ENCODE measurements around the gene WNT11. TPM values are rescaled to one million over a fixed set of nuclear protein-coding genes. Genes with fewer than 3 reads are reported as not detected.
A peak's percentile ranks its signal among the peaks of the same experiment; 100 is the strongest.

Gene WNT11
- total RNA-seq, 2 experiments from 2014 or later: not detected

DNA sequence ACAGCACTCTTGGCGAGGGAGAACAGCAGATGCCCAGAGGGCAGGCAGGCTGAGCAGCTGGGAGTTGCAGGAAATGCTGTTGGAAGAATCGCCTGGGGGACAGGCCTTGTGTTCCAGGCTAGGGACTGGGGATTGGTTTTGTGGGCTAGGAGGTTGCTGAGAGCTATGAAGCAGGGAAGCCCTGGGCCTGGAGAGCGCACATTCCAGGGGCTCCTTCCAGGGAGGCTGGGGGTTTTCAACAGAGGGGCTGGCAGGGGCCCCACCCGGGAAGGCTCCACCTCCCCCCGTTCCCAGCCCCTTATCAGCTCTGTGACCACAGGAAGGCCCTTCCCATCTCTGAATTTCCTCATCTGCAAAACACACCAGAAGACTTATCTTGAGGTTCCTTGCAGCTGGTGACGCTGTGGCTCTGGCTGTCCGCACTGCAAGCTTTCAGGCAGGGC, 21.7 kb downstream of the WNT11 start:
- ChIA-PET POLR2A (no interaction called here), CTCF (no interaction called here)
- ATAC-seq (no peak), DNase-seq (no peak)
- Mint-ChIP-seq H3K36me3 (ENCODE audit: low read depth) (no peaks in the 10 kb centered on the region), H3K9me3 (ENCODE audit: low read depth) (no peaks in the 10 kb centered on the region), H3K27me3 (no peaks in the 10 kb centered on the region), H3K4me1 (no peaks in the 10 kb centered on the region), H3K27ac (no peak overlapping the region), H3K4me3 (no peak overlapping the region)
- intact Hi-C loops (cut with DNase I, micrococcal nuclease): no loop called here

GRCh38 chr11:76181371-76181770, 24.9 kb downstream of the WNT11 start:
- POLR2A ChIA-PET: no interaction called here
- H3K27ac Mint-ChIP-seq: no peak overlapping the region
- no peaks in the 10 kb centered on the region for H3K9me3 Mint-ChIP-seq (ENCODE audit: low read depth)
- ATAC-seq: no peak
- intact Hi-C loops (cut with DNase I, micrococcal nuclease): no loop called here
- CTCF ChIA-PET: no interaction called here
- H3K36me3 Mint-ChIP-seq (ENCODE audit: low read depth): no peaks in the 10 kb centered on the region
- no peak for DNase-seq
- H3K27me3 Mint-ChIP-seq: no peaks in the 10 kb centered on the region
- H3K4me3 Mint-ChIP-seq: no peak overlapping the region
- no peaks in the 10 kb centered on the region for H3K4me1 Mint-ChIP-seq

GRCh38 chr11:76179147-76179546, 27.2 kb downstream of the WNT11 start:
- ChIA-PET POLR2A (no interaction called here), CTCF (no interaction called here)
- H3K27ac Mint-ChIP-seq: no peak overlapping the region

DNA sequence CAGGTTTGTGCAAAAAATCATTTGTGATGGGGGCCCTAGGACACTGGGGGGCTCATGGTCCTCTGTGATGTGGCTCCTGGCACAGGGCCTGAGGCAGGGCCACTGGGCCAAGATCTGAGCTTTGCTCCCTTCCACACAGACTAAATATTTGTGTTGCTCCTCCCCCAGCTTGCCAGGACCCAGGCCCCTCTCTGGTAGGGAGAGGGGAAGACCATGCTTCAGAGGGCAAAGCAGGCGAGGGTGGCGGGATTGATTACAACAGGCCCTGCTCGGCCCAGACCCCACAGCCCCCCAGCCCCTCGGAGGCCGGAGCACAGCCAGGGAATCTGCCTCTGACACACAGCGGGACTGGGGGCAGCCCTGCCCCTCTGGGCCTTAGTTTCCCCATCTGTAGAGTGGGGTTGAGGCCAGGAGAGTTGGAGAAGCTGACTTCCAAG, 29.0 kb downstream of the WNT11 start:
- Mint-ChIP-seq H3K27me3 (no peaks in the 10 kb centered on the region), H3K4me1 (no peaks in the 10 kb centered on the region), H3K4me3 (no peak overlapping the region), H3K27ac (no peak overlapping the region), H3K9me3 (ENCODE audit: low read depth) (no peaks in the 10 kb centered on the region), H3K36me3 (ENCODE audit: low read depth) (no peaks in the 10 kb centered on the region)
- intact Hi-C loops (cut with DNase I, micrococcal nuclease): no loop called here
- ChIA-PET POLR2A (no interaction called here), CTCF (interaction anchor here (0.6 kb wide), 1 partner anchor 16 kb away, joined by 3 read pairs; no protein-coding TSS in a partner anchor)
- ATAC-seq: no peak
- DNase-seq: no peak

More at GRCh38 chr11:76179147-76179546, 27.2 kb downstream of the WNT11 start:
- intact Hi-C loops (cut with DNase I, micrococcal nuclease): no loop called here
- Mint-ChIP-seq H3K36me3 (ENCODE audit: low read depth) (no peaks in the 10 kb centered on the region), H3K4me3 (no peak overlapping the region), H3K4me1 (no peaks in the 10 kb centered on the region), H3K9me3 (ENCODE audit: low read depth) (no peaks in the 10 kb centered on the region), H3K27me3 (no peaks in the 10 kb centered on the region)
- ATAC-seq (no peak), DNase-seq (no peak)

GRCh38 chr11:76176463-76176862, 29.8 kb downstream of the WNT11 start:
- ATAC-seq (no peak), DNase-seq (no peak)
- CTCF ChIA-PET: interaction anchor here (0.6 kb wide), 1 partner anchor 16 kb away, joined by 3 read pairs; no protein-coding TSS in a partner anchor
- POLR2A ChIA-PET: no interaction called here
- Mint-ChIP-seq H3K27ac (no peak overlapping the region), H3K4me1 (no peaks in the 10 kb centered on the region), H3K27me3 (no peaks in the 10 kb centered on the region), H3K36me3 (ENCODE audit: low read depth) (no peaks in the 10 kb centered on the region), H3K9me3 (ENCODE audit: low read depth) (no peaks in the 10 kb centered on the region), H3K4me3 (no peak overlapping the region)
- intact Hi-C loops (cut with DNase I, micrococcal nuclease): no loop called here

DNA sequence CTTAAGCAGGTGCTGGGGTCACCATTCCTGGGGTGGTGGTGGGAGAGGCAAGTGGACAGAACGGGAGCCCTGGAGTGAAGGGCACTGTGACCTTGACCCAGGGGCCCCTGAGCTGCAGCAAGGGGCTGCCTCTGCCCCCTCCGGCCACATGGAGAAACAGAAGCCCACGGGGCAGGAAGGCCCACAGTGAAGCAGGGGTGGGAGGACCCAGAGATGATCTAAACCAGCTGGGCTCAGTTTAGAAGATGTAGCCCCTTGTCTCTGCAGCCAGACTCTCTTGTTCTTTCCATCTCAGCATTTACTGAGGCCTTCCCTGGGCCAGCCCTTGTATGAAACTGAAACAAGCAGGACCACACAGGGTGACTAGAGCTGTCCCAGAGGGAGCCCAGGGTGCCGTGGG, 30.5 kb downstream of the WNT11 start:
- POLR2A ChIA-PET: no interaction called here
- intact Hi-C loops (cut with DNase I, micrococcal nuclease): no loop called here
- H3K36me3 Mint-ChIP-seq (ENCODE audit: low read depth): no peaks in the 10 kb centered on the region
- H3K4me3 Mint-ChIP-seq: no peak overlapping the region
- ATAC-seq (no peak), DNase-seq (no peak)
- H3K9me3 Mint-ChIP-seq (ENCODE audit: low read depth): no peaks in the 10 kb centered on the region
- no peaks in the 10 kb centered on the region for H3K27me3 Mint-ChIP-seq
- H3K4me1 Mint-ChIP-seq: no peaks in the 10 kb centered on the region
- CTCF ChIA-PET: no interaction called here
- no peak overlapping the region for H3K27ac Mint-ChIP-seq

GRCh38 chr11:76174330-76174729, 32.0 kb downstream of the WNT11 start:
- ChIA-PET POLR2A (no interaction called here), CTCF (no interaction called here)

DNA sequence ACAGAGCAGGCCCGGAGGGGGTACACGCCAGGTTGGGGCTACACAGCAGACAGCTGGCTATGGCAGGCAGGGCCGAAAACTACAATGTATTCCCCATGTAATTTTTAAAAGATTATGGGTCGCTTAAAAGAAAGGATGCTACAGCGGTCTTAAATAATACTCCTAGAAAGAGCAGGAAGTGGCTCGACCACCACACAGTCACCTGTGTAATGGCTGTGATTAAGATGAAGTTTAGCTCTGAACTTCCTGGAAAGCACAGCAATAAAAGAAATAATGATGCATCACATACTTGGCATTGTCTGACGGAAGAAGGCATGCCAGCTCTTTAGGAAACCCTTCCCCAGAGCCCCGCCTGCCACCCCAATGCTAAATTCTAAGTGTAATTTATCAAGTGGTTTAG, 32.6 kb downstream of the WNT11 start:
- Mint-ChIP-seq H3K27me3 (no peaks in the 10 kb centered on the region), H3K4me3 (no peak overlapping the region), H3K27ac (no peak overlapping the region), H3K9me3 (ENCODE audit: low read depth) (no peaks in the 10 kb centered on the region), H3K36me3 (ENCODE audit: low read depth) (no peaks in the 10 kb centered on the region), H3K4me1 (no peaks in the 10 kb centered on the region)
- DNase-seq: no peak
- CTCF ChIA-PET: interaction anchor here (0.5 kb wide), 1 partner anchor 153 kb away, joined by 3 read pairs; no protein-coding TSS in a partner anchor
- POLR2A ChIA-PET: interaction anchor here (0.6 kb wide), 1 partner anchor 210 kb away, joined by 3 read pairs; no protein-coding TSS in a partner anchor
- intact Hi-C loops (cut with DNase I, micrococcal nuclease): no loop called here
- ATAC-seq: no peak

More at GRCh38 chr11:76174330-76174729, 32.0 kb downstream of the WNT11 start:
- ATAC-seq (no peak), DNase-seq (no peak)
- intact Hi-C loops (cut with DNase I, micrococcal nuclease): no loop called here
- Mint-ChIP-seq H3K9me3 (ENCODE audit: low read depth) (no peaks in the 10 kb centered on the region), H3K27me3 (no peaks in the 10 kb centered on the region), H3K27ac (no peak overlapping the region), H3K4me3 (no peak overlapping the region), H3K4me1 (no peaks in the 10 kb centered on the region), H3K36me3 (ENCODE audit: low read depth) (no peaks in the 10 kb centered on the region)

DNA sequence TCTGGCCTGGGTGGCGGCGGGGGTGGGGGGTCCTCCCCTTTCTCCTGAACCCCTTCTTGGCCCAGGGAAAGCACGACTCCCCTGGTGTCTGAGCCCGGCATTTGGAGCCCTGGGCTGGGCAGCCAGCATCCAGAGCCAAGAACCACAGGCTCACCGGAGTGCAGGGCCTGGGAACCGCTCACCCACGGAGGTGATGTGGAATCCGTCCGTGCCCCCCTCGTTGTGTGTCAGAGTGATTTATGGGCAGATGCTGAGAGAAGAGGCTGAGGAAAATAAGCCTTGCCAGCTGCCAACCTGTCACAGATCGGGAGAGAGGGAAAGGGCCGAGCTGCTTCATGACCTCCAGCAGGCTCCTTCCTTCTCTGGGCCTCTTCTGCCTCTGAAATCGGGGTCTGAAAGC, 33.7 kb downstream of the WNT11 start:
- no peaks in the 10 kb centered on the region for H3K4me1 Mint-ChIP-seq
- no peak overlapping the region for H3K27ac Mint-ChIP-seq
- intact Hi-C loops (cut with DNase I, micrococcal nuclease): no loop called here
- DNase-seq (no peak), ATAC-seq (no peak)
- no peaks in the 10 kb centered on the region for H3K9me3 Mint-ChIP-seq (ENCODE audit: low read depth)
- H3K36me3 Mint-ChIP-seq (ENCODE audit: low read depth): no peaks in the 10 kb centered on the region
- H3K27me3 Mint-ChIP-seq: no peaks in the 10 kb centered on the region
- no peak overlapping the region for H3K4me3 Mint-ChIP-seq
- ChIA-PET CTCF (interaction anchor here (1.0 kb wide), 1 partner anchor 147 kb away, joined by 3 read pairs; no protein-coding TSS in a partner anchor), POLR2A (no interaction called here)

DNA sequence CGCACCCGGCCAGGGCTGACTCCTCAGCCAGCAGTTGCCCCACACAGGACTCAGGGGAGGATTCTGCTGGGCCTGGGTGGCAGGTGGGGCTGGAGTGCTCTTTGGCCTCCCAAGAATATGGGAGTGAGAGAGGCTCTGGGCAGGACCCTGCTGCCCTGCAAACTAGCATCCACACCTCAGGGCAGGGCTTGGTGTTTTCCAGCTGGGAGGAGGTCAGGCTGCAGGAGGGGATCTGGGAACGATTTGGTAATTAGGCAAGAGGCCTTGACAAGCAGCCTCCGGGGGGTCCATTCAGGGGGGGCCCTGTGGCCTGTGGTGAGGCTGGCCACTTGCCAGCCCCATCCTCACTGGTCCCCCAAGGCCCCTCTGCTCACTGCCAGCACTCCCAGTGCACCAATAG, 35.8 kb downstream of the WNT11 start:
- intact Hi-C loops (cut with DNase I, micrococcal nuclease): no loop called here
- POLR2A ChIA-PET: no interaction called here
- Mint-ChIP-seq H3K4me3 (no peak overlapping the region), H3K4me1 (no peaks in the 10 kb centered on the region), H3K9me3 (ENCODE audit: low read depth) (no peaks in the 10 kb centered on the region), H3K27ac (no peak overlapping the region), H3K36me3 (ENCODE audit: low read depth) (no peaks in the 10 kb centered on the region), H3K27me3 (no peaks in the 10 kb centered on the region)
- CTCF ChIA-PET: no interaction called here
- no peak for ATAC-seq
- no peak for DNase-seq

- DNase-seq (no peak), ATAC-seq (no peak)
- ChIA-PET POLR2A (no interaction called here), CTCF (no interaction called here)
- Mint-ChIP-seq H3K27ac (no peak overlapping the region), H3K36me3 (ENCODE audit: low read depth) (no peaks in the 10 kb centered on the region), H3K27me3 (no peaks in the 10 kb centered on the region), H3K4me3 (no peak overlapping the region), H3K9me3 (ENCODE audit: low read depth) (no peaks in the 10 kb centered on the region), H3K4me1 (no peaks in the 10 kb centered on the region)
- intact Hi-C loops (cut with DNase I, micrococcal nuclease): no loop called here
These were observed 36.8 kb downstream of the WNT11 start for GRCh38 chr11:76169473-76169896.

- Mint-ChIP-seq H3K4me3 (no peak overlapping the region), H3K27me3 (no peaks in the 10 kb centered on the region), H3K9me3 (ENCODE audit: low read depth) (no peaks in the 10 kb centered on the region), H3K36me3 (ENCODE audit: low read depth) (no peaks in the 10 kb centered on the region), H3K27ac (no peak overlapping the region), H3K4me1 (no peaks in the 10 kb centered on the region)
- intact Hi-C loops (cut with DNase I, micrococcal nuclease): no loop called here
- no peak for DNase-seq
- POLR2A ChIA-PET: no interaction called here
- CTCF ChIA-PET: interaction anchor here (2.1 kb wide), 1 partner anchor 40 kb away, joined by 4 read pairs; no protein-coding TSS in a partner anchor
- ATAC-seq: no peak
These were observed 38.7 kb downstream of the WNT11 start for GRCh38 chr11:76167590-76167989.

DNA sequence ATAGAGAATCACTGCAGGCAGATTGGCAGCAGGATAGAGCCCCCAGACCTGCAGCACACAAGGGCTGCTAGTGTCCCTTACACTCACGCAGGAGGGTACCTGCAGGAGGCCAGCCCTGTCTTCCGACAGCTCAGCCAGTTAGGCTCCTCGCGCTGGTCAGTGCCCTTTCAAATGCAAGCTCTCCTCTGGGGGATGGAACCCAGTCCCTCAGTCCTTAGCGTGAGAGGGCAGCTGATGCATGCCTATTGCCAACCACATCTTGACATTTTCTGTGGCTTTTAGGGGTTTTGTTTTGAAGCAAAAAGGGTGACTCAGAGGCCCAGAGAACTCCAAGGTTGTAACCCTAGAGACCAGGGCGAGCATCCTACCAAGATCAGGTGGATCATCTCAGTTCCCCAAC, 40.0 kb downstream of the WNT11 start:
- H3K27ac Mint-ChIP-seq: no peak overlapping the region
- no peaks in the 10 kb centered on the region for H3K9me3 Mint-ChIP-seq (ENCODE audit: low read depth)
- H3K4me1 Mint-ChIP-seq: no peaks in the 10 kb centered on the region
- H3K27me3 Mint-ChIP-seq: no peaks in the 10 kb centered on the region
- H3K36me3 Mint-ChIP-seq (ENCODE audit: low read depth): no peaks in the 10 kb centered on the region
- DNase-seq (peak; percentile 47), ATAC-seq (peak; percentile 94)
- H3K4me3 Mint-ChIP-seq: no peak overlapping the region
- POLR2A ChIA-PET: no interaction called here
- intact Hi-C loops (cut with DNase I, micrococcal nuclease): no loop called here
- CTCF ChIA-PET: interaction anchor here (1.1 kb wide), 1 partner anchor 14 kb away, joined by 4 read pairs; no protein-coding TSS in a partner anchor

Data from activated CD4-positive, alpha-beta T cell treated with anti-CD3 and anti-CD28 coated beads for 36 hours (primary cell).